K562 (cell line): ENCODE results near the gene STAG2. TPM values are rescaled to one million over a fixed set of nuclear protein-coding genes. Genes with fewer than 3 reads are reported as not detected.

ENCODE experiments used
- MECOM ChIP-seq: fragments of 250-450 bp; sonication (Bioruptor Pico); IDR thresholded peaks from 2 replicates; pipeline ENCODE4 v1.8.0; 2022; ENCODE audit warnings: inconsistent platforms
- polyA plus RNA-seq, 8 experiments: library from polyadenylated mRNA; depleted of rRNA in 4 of 8; stranded (reverse) in 5 of 8; unstranded in 3 of 8; fragments of >200 nt; fragmentation: Nextera tagmentation in 2 of 8; fragmentation: Illumina TruSeq in 1 of 8; extraction: Ambion mirVana in 2 of 8; extraction: Trizol in 1 of 8; gene quantifications; 2 replicates each; pipeline versions ENCODE4 v1.2.1 to v1.2.3, GENCODE V29; 2011 to 2014; ENCODE audit warnings: inconsistent platforms in 1 of 8, missing spikeins in 1 of 8
- total RNA-seq, 7 experiments: library from RNA; depleted of rRNA in 6 of 7; stranded (reverse); fragments of >200 nt in 6 of 7; fragmentation: Illumina TruSeq in 2 of 7; extraction: Trizol in 2 of 7; gene quantifications; 2 replicates each; pipeline versions ENCODE4 v1.2.1 to v1.2.3, GENCODE V29; 2011 to 2021; ENCODE audit warnings: low replicate concordance in 1 of 7
- TF ChIP-seq, protein P1 (sequence below): fragments of 200-600 bp; sonication (generic); IDR thresholded peaks from one replicate; pipeline ENCODE4 v1.6.1; 2012; ENCODE audit warnings: mild to moderate bottlenecking, low read depth, low read length, inconsistent platforms

Gene STAG2
- total and polyA plus RNA-seq, 9 of the 15 experiments (the other 6 are each of a cell fraction or from before 2014, with no cell fraction given) = 40.3 to 133 (median 90.1) TPM

DNA sequence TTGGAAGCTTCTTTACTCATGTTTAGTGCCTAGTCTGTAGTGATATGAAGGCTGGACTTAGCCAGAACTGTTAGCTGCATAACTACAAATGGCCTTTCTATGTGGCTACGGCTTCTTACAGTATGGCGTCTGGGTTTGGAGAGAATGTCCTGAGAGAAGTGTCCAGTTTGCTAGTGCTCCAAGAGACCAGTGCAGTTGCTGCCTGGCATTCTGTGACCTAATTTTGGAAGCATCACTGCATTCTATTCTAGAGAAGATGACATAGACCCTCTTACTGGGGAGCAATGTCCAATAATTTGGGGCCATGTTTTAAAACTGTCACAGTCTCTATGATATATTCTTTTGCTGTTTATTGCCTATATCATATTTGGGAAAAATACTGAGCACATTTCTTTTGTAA is 74.2 kb downstream of the STAG2 start (continued):
- TF ChIP-seq, protein P1, sequence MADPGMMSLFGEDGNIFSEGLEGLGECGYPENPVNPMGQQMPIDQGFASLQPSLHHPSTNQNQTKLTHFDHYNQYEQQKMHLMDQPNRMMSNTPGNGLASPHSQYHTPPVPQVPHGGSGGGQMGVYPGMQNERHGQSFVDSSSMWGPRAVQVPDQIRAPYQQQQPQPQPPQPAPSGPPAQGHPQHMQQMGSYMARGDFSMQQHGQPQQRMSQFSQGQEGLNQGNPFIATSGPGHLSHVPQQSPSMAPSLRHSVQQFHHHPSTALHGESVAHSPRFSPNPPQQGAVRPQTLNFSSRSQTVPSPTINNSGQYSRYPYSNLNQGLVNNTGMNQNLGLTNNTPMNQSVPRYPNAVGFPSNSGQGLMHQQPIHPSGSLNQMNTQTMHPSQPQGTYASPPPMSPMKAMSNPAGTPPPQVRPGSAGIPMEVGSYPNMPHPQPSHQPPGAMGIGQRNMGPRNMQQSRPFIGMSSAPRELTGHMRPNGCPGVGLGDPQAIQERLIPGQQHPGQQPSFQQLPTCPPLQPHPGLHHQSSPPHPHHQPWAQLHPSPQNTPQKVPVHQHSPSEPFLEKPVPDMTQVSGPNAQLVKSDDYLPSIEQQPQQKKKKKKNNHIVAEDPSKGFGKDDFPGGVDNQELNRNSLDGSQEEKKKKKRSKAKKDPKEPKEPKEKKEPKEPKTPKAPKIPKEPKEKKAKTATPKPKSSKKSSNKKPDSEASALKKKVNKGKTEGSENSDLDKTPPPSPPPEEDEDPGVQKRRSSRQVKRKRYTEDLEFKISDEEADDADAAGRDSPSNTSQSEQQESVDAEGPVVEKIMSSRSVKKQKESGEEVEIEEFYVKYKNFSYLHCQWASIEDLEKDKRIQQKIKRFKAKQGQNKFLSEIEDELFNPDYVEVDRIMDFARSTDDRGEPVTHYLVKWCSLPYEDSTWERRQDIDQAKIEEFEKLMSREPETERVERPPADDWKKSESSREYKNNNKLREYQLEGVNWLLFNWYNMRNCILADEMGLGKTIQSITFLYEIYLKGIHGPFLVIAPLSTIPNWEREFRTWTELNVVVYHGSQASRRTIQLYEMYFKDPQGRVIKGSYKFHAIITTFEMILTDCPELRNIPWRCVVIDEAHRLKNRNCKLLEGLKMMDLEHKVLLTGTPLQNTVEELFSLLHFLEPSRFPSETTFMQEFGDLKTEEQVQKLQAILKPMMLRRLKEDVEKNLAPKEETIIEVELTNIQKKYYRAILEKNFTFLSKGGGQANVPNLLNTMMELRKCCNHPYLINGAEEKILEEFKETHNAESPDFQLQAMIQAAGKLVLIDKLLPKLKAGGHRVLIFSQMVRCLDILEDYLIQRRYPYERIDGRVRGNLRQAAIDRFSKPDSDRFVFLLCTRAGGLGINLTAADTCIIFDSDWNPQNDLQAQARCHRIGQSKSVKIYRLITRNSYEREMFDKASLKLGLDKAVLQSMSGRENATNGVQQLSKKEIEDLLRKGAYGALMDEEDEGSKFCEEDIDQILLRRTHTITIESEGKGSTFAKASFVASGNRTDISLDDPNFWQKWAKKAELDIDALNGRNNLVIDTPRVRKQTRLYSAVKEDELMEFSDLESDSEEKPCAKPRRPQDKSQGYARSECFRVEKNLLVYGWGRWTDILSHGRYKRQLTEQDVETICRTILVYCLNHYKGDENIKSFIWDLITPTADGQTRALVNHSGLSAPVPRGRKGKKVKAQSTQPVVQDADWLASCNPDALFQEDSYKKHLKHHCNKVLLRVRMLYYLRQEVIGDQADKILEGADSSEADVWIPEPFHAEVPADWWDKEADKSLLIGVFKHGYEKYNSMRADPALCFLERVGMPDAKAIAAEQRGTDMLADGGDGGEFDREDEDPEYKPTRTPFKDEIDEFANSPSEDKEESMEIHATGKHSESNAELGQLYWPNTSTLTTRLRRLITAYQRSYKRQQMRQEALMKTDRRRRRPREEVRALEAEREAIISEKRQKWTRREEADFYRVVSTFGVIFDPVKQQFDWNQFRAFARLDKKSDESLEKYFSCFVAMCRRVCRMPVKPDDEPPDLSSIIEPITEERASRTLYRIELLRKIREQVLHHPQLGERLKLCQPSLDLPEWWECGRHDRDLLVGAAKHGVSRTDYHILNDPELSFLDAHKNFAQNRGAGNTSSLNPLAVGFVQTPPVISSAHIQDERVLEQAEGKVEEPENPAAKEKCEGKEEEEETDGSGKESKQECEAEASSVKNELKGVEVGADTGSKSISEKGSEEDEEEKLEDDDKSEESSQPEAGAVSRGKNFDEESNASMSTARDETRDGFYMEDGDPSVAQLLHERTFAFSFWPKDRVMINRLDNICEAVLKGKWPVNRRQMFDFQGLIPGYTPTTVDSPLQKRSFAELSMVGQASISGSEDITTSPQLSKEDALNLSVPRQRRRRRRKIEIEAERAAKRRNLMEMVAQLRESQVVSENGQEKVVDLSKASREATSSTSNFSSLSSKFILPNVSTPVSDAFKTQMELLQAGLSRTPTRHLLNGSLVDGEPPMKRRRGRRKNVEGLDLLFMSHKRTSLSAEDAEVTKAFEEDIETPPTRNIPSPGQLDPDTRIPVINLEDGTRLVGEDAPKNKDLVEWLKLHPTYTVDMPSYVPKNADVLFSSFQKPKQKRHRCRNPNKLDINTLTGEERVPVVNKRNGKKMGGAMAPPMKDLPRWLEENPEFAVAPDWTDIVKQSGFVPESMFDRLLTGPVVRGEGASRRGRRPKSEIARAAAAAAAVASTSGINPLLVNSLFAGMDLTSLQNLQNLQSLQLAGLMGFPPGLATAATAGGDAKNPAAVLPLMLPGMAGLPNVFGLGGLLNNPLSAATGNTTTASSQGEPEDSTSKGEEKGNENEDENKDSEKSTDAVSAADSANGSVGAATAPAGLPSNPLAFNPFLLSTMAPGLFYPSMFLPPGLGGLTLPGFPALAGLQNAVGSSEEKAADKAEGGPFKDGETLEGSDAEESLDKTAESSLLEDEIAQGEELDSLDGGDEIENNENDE = no peak
- no peak for TF ChIP-seq MECOM (CRISPR knock-in tag)
